ENCODE measurements around the gene AKT2.

- TF ChIP-seq CTCF (conservative IDR thresholded peaks at IDR 0.05; ENCODE audit: low read depth, low read length) (no peak), EZH2 (IDR thresholded peaks at IDR 0.05; ENCODE audit: borderline replicate concordance, low read depth, low read length, poor library complexity, severe bottlenecking) (no peak)
Measured at GRCh38 chr19:40244579-40245317, 40.4 kb downstream of the AKT2 start.
